Fibroblast of mammary gland (primary cell): Measurements from ENCODE around the gene B3GLCT.

Source experiments
- DNase-seq: peaks from one replicate; pipeline ENCODE4 v3.0.0-alpha.2; 2010; ENCODE audit warnings: low read depth
- H3K4me3 ChIP-seq: 2 replicates; pipeline ENCODE4 v1.5.1; 2011; ENCODE audit warnings: low read depth, mild to moderate bottlenecking, low read length, moderate library complexity; ENCODE audit not compliant: control insufficient read depth
- CTCF ChIP-seq: conservative IDR thresholded peaks from 2 replicates; pipeline ENCODE4 v1.5.1; 2011; ENCODE audit warnings: low read depth, low read length, inconsistent platforms; ENCODE audit not compliant: control insufficient read depth, insufficient read depth

Gene B3GLCT

GRCh38 chr13:31184451-31184850 is 15.3 kb upstream of the B3GLCT start:
- H3K4me3 ChIP-seq, result no peak overlapping the region
- no peak for TF ChIP-seq CTCF
- no peak for DNase-seq

- DNase-seq, result no peak
- H3K4me3 ChIP-seq, result no peak overlapping the region
- TF ChIP-seq CTCF, result no peak
Observed at GRCh38 chr13:31184981-31185645, 14.7 kb upstream of the B3GLCT start.

GRCh38 chr13:31191748-31192147 is 8.0 kb upstream of the B3GLCT start:
- TF ChIP-seq CTCF, result no peak
- no peak for DNase-seq
- no peak overlapping the region for H3K4me3 ChIP-seq

- DNase-seq, result no peak
- no peak for TF ChIP-seq CTCF
- no peak overlapping the region for H3K4me3 ChIP-seq
Observed at GRCh38 chr13:31192306-31192705, 7.5 kb upstream of the B3GLCT start.

GRCh38 chr13:31195616-31196015 is 4.2 kb upstream of the B3GLCT start:
- no peak for DNase-seq
- no peak overlapping the region for H3K4me3 ChIP-seq
- TF ChIP-seq CTCF, result no peak

GRCh38 chr13:31196992-31197391 is 2.8 kb upstream of the B3GLCT start:
- no peak overlapping the region for H3K4me3 ChIP-seq
- TF ChIP-seq CTCF, result no peak
- DNase-seq, result no peak

- no peak overlapping the region for H3K4me3 ChIP-seq
- DNase-seq, result no peak
- TF ChIP-seq CTCF, result no peak
Observed at GRCh38 chr13:31198519-31198918, 1.3 kb upstream of the B3GLCT start.
